HepG2 (cell line): ENCODE measurements around the gene TEX51. TPM values are rescaled to one million over a fixed set of nuclear protein-coding genes. Genes with fewer than 3 reads are reported as not detected.

Source experiments
- ATAC-seq: fragments of 200-7000 bp; cut with Tn5 transposase; 3 replicates; pipeline ENCODE4 v1.9.1; 2020; ENCODE audit warnings: mild to moderate bottlenecking, moderate library complexity
- BruUV-seq: library from RNA; stranded (reverse); fragments of 400-500 nt; replicated peaks from 2 replicates; lab custom pipeline; 2021; lab: Mats Ljungman, UMichigan
- CTCF ChIA-PET: fragments of 300-600 bp; formaldehyde crosslinking; extraction: SDS; loops from one replicate; lab custom pipeline; 2021; ENCODE audit warnings: low total read pairs, inconsistent platforms, low intra/inter-chr PET ratio; lab: Yijun Ruan, JAX
- POLR2A ChIA-PET: fragments of 350-600 bp; sonication (Branson Sonifier 250); formaldehyde crosslinking; loops from one replicate; lab custom pipeline; 2020; ENCODE audit warnings: antibody characterized with exemption, inconsistent platforms; lab: Yijun Ruan, JAX
- DNase-seq: peaks from one replicate; pipeline ENCODE4 v3.0.0-alpha.2; 2015; ENCODE audit warnings: low spot score
- FAIRE-seq: peaks from 3 replicates; lab custom pipeline; 2011; peaks lifted over from hg19 to GRCh38; lab: Jason Lieb, UNC
- H2AFZ ChIP-seq: one replicate; pipeline ENCODE4 v1.6.1; 2011; ENCODE audit warnings: low read length, inconsistent platforms
- H3K27ac ChIP-seq: fragments of 300-600 bp; 3 replicates; pipeline ENCODE4 v1.8.0; 2011; ENCODE audit warnings: mixed run types, mild to moderate bottlenecking, mixed read lengths, low read length, inconsistent platforms; ENCODE audit not compliant: insufficient read depth; ENCODE audit errors: extremely low read length
- H3K27me3 ChIP-seq, 2 experiments: fragments of 200-600 bp in 1 of 2; 2 replicates in 1 of 2; 3 replicates in 1 of 2; pipeline versions ENCODE4 v1.6.0 to v1.8.0; 2011; ENCODE audit warnings: low read length in 2 of 2, mild to moderate bottlenecking in 2 of 2, moderate library complexity in 2 of 2, inconsistent platforms in 1 of 2; ENCODE audit not compliant: insufficient read depth in 2 of 2, control insufficient read depth in 1 of 2
- H3K36me3 ChIP-seq, 2 experiments: fragments of 200-600 bp in 1 of 2; replicated peaks in 1 of 2; 2 replicates in 1 of 2; 3 replicates in 1 of 2; pipeline versions ENCODE4 v1.5.1 to v1.8.0; 2011; ENCODE audit warnings: low read length in 2 of 2, inconsistent platforms in 1 of 2; ENCODE audit not compliant: insufficient read depth in 2 of 2, control insufficient read depth in 1 of 2
- H3K4me1 ChIP-seq: 2 replicates; pipeline ENCODE4 v1.5.1; 2012; ENCODE audit warnings: low read length, inconsistent platforms; ENCODE audit not compliant: insufficient read depth
- H3K4me2 ChIP-seq: 2 replicates; pipeline ENCODE4 v1.6.0; 2011; ENCODE audit warnings: low read depth, low read length, inconsistent platforms
- H3K4me3 ChIP-seq, 3 experiments: fragments of 200-600 bp in 1 of 3; sonication (generic), shearing (Covaris generic) in 1 of 3; replicated peaks in 1 of 3; 2 replicates each; pipeline ENCODE4 v1.5.1; 2011 to 2016; ENCODE audit warnings: low read length in 3 of 3, inconsistent platforms in 2 of 3, low read depth in 2 of 3, mild to moderate bottlenecking in 2 of 3, control low read depth in 1 of 3, mixed read lengths in 1 of 3; ENCODE audit not compliant: insufficient read depth in 1 of 3
- H3K79me2 ChIP-seq: one replicate; pipeline ENCODE4 v1.6.1; 2011; ENCODE audit warnings: low read length, inconsistent platforms; ENCODE audit not compliant: insufficient read depth
- H3K9ac ChIP-seq: 2 replicates; pipeline ENCODE4 v1.6.0; 2011; ENCODE audit warnings: mild to moderate bottlenecking, low read depth, low read length, inconsistent platforms; ENCODE audit not compliant: insufficient read depth
- H3K9me3 ChIP-seq: 2 replicates; pipeline ENCODE4 v1.5.1; 2012; ENCODE audit warnings: mild to moderate bottlenecking, low read length
- H4K20me1 ChIP-seq: 2 replicates; pipeline ENCODE4 v1.6.0; 2011; ENCODE audit warnings: inconsistent platforms, mild to moderate bottlenecking, low read length, moderate library complexity; ENCODE audit not compliant: insufficient read depth
- AGO2 ChIP-seq: fragments of 200-400 bp; formaldehyde crosslinking; optimal IDR thresholded peaks from 2 replicates; pipeline ENCODE3; 2017; ENCODE audit warnings: mild to moderate bottlenecking, low read depth, low read length, moderate library complexity
- ATF7-NPFF ChIP-seq: sonication (generic); formaldehyde crosslinking; IDR thresholded peaks from 2 replicates; pipeline ENCODE4 v1.8.1; 2023; ENCODE audit warnings: mild to moderate bottlenecking, low read depth, missing genetic modification reagents, moderate library complexity
- ISX ChIP-seq: sonication (generic); formaldehyde crosslinking; conservative IDR thresholded peaks from 2 replicates; pipeline ENCODE4 v1.5.0; 2020; ENCODE audit warnings: missing genetic modification reagents
- MAF1 ChIP-seq: sonication (generic); formaldehyde crosslinking; IDR thresholded peaks from 2 replicates; pipeline ENCODE4 v1.5.0; 2020; ENCODE audit warnings: missing genetic modification reagents, borderline replicate concordance
- PTBP1 ChIP-seq: fragments of 200-400 bp; formaldehyde crosslinking; IDR thresholded peaks from 2 replicates; pipeline ENCODE4 v1.6.1; 2018; ENCODE audit warnings: low read length, low read depth; ENCODE audit not compliant: poor library complexity, severe bottlenecking
- STAT5B ChIP-seq: sonication (generic); formaldehyde crosslinking; IDR thresholded peaks from 2 replicates; pipeline ENCODE4 v1.4.0; 2020; ENCODE audit warnings: missing genetic modification reagents
- TRIM24 ChIP-seq: sonication (generic); formaldehyde crosslinking; IDR thresholded peaks from 2 replicates; pipeline ENCODE4 v1.8.0; 2022; ENCODE audit warnings: mild to moderate bottlenecking, missing genetic modification reagents
- TSC22D2 ChIP-seq: sonication (generic); formaldehyde crosslinking; IDR thresholded peaks from 2 replicates; pipeline ENCODE4 v1.5.1; 2020; ENCODE audit warnings: missing genetic modification reagents, mild to moderate bottlenecking, borderline replicate concordance
- ZFYVE20 ChIP-seq: sonication (generic); formaldehyde crosslinking; IDR thresholded peaks from 2 replicates; pipeline ENCODE4 v1.8.0; 2023; ENCODE audit warnings: low read depth, mild to moderate bottlenecking, moderate library complexity, missing genetic modification reagents, borderline replicate concordance
- ZNF335 ChIP-seq: sonication (generic); formaldehyde crosslinking; IDR thresholded peaks from 2 replicates; pipeline ENCODE4 v1.4.0; 2020; ENCODE audit warnings: missing genetic modification reagents
- WGBS: methylation state at CpG from one replicate; pipeline ENCODE4 v1.1.6; 2017; ENCODE audit warnings: low lambda C conversion rate; 5-methylcytosine and 5-hydroxymethylcytosine counted together
- in situ Hi-C: cut with HindIII; loops from 2 replicates; pipeline ENCODE4 v1.10.0; 2017; ENCODE audit warnings: low pct_unique_long_range_greater_than_20kb; ENCODE audit not compliant: extremely low pct_ligation_motif_present
- intact Hi-C: fragments of 100-400 bp; cut with micrococcal nuclease; formaldehyde crosslinking; loops from one replicate; pipeline ENCODE4 v1.10.0; 2022; ENCODE audit not compliant: unreplicated experiment
- polyA plus RNA-seq, 8 experiments: library from polyadenylated mRNA; depleted of rRNA in 3 of 8; stranded (reverse) in 7 of 8; unstranded in 1 of 8; fragments of >200 nt; fragmentation: Illumina TruSeq in 4 of 8; extraction: Trizol in 4 of 8; gene quantifications; 2 replicates each; pipeline versions ENCODE4 v1.2.1 to v1.2.3, GENCODE V29; 2011 to 2016; ENCODE audit warnings: low read depth in 4 of 8, missing spikeins in 1 of 8, mixed read lengths in 1 of 8; ENCODE audit not compliant: insufficient read depth in 1 of 8
- total RNA-seq, 5 experiments: library from RNA; depleted of rRNA; stranded (reverse); fragments of >200 nt; fragmentation: Illumina TruSeq; extraction: Trizol; gene quantifications; 2 replicates each; pipeline ENCODE4 v1.2.3, GENCODE V29; 2016; ENCODE audit warnings: low read depth in 1 of 5
- TF ChIP-seq, protein P1 (sequence below): sonication (generic); formaldehyde crosslinking; conservative IDR thresholded peaks from 2 replicates; pipeline ENCODE4 v1.4.0; 2020; ENCODE audit warnings: missing genetic modification reagents
- TF ChIP-seq, protein P2 (sequence below): sonication (generic); formaldehyde crosslinking; IDR thresholded peaks from 2 replicates; pipeline ENCODE4 v1.5.0; 2020; ENCODE audit warnings: mild to moderate bottlenecking, missing genetic modification reagents, borderline replicate concordance

The TEX51 gene
- total and polyA plus RNA-seq, 2 of the 13 experiments (the other 11 are each of a cell fraction or from before 2014, with no cell fraction given), result not detected

DNA sequence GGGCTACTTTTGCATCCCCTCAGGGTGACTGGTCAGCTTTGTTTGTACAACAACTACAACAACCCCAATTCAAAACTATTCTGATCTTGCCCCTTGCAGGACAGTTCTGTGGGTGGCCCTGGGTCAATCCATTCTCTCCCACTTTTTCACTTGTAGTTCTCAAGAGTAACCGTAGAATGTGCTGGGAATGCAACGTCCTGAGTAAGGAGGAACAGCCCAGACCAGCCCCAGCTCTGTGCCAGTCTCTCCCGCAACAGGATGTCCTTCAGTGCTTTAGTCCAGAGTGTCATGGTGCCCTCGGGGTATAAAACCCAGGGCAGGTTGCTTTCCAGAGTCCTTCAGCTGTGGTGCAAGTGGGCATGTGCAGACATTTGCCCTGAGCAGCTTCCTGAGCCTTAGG lies 22.1 kb upstream of the TEX51 start (continued):
- TF ChIP-seq, protein P1, sequence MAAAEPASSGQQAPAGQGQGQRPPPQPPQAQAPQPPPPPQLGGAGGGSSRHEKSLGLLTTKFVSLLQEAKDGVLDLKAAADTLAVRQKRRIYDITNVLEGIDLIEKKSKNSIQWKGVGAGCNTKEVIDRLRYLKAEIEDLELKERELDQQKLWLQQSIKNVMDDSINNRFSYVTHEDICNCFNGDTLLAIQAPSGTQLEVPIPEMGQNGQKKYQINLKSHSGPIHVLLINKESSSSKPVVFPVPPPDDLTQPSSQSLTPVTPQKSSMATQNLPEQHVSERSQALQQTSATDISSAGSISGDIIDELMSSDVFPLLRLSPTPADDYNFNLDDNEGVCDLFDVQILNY (CRISPR knock-in tag), result no peak
- no peak for TF ChIP-seq AGO2
- no peak for TF ChIP-seq ISX (CRISPR knock-in tag)
- no peak for TF ChIP-seq ZFYVE20 (CRISPR knock-in tag)
- TF ChIP-seq TSC22D2 (CRISPR knock-in tag), result no peak

DNA sequence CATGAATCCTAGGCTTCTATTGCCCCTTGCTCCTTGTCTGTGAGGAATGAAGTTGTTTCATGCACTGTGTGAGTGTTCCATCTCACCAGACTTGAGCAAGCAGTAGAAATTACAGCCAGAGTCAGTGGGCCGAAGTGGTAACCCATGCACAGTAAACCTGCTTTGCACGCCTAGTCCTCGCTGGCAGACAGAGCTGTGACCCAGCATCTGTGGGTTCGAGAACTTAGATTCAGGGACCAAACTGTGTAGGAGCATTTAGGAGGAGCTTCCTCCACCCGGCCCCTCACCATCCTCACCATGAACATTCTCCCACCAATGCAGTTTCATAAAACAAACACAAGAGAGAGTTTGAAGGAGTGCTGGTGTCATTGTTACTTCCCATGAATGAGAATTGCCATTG lies 21.6 kb upstream of the TEX51 start:
- FAIRE-seq, result no peak
- Histone ChIP-seq H3K4me2 (no peak overlapping the region), H3K4me3 (no peak overlapping the region), H3K27me3 (peaks cover 1 to 16% of the 10 kb centered on the region in 2 experiments; a peak in 2 of 5 replicates), H4K20me1 (no peaks in the 10 kb centered on the region), H3K79me2 (no peaks in the 10 kb centered on the region), H3K4me1 (no peaks in the 10 kb centered on the region), H3K27ac (no peak overlapping the region), H3K36me3 (no peaks in the 10 kb centered on the region), H3K9me3 (peaks cover 7% of the 10 kb centered on the region), H2AFZ (no peak overlapping the region), H3K9ac (no peak overlapping the region)
- WGBS, result 61% methylated on average over 5 of the region's 5 CpGs
- BruUV-seq, result no TSS peak
- in situ Hi-C loops, result no loop called here
- intact Hi-C loops, result no loop called here
- POLR2A ChIA-PET, result no interaction called here
- DNase-seq, result no peak
- no peak for ATAC-seq
- CTCF ChIA-PET, result no interaction called here
- TF ChIP-seq MAF1 (no peak), PTBP1 (no peak), TRIM24 (no peak), ZNF335 (CRISPR knock-in tag) (no peak), ATF7-NPFF (CRISPR knock-in tag) (no peak), STAT5B (CRISPR knock-in tag) (no peak)
- TF ChIP-seq, protein P2, sequence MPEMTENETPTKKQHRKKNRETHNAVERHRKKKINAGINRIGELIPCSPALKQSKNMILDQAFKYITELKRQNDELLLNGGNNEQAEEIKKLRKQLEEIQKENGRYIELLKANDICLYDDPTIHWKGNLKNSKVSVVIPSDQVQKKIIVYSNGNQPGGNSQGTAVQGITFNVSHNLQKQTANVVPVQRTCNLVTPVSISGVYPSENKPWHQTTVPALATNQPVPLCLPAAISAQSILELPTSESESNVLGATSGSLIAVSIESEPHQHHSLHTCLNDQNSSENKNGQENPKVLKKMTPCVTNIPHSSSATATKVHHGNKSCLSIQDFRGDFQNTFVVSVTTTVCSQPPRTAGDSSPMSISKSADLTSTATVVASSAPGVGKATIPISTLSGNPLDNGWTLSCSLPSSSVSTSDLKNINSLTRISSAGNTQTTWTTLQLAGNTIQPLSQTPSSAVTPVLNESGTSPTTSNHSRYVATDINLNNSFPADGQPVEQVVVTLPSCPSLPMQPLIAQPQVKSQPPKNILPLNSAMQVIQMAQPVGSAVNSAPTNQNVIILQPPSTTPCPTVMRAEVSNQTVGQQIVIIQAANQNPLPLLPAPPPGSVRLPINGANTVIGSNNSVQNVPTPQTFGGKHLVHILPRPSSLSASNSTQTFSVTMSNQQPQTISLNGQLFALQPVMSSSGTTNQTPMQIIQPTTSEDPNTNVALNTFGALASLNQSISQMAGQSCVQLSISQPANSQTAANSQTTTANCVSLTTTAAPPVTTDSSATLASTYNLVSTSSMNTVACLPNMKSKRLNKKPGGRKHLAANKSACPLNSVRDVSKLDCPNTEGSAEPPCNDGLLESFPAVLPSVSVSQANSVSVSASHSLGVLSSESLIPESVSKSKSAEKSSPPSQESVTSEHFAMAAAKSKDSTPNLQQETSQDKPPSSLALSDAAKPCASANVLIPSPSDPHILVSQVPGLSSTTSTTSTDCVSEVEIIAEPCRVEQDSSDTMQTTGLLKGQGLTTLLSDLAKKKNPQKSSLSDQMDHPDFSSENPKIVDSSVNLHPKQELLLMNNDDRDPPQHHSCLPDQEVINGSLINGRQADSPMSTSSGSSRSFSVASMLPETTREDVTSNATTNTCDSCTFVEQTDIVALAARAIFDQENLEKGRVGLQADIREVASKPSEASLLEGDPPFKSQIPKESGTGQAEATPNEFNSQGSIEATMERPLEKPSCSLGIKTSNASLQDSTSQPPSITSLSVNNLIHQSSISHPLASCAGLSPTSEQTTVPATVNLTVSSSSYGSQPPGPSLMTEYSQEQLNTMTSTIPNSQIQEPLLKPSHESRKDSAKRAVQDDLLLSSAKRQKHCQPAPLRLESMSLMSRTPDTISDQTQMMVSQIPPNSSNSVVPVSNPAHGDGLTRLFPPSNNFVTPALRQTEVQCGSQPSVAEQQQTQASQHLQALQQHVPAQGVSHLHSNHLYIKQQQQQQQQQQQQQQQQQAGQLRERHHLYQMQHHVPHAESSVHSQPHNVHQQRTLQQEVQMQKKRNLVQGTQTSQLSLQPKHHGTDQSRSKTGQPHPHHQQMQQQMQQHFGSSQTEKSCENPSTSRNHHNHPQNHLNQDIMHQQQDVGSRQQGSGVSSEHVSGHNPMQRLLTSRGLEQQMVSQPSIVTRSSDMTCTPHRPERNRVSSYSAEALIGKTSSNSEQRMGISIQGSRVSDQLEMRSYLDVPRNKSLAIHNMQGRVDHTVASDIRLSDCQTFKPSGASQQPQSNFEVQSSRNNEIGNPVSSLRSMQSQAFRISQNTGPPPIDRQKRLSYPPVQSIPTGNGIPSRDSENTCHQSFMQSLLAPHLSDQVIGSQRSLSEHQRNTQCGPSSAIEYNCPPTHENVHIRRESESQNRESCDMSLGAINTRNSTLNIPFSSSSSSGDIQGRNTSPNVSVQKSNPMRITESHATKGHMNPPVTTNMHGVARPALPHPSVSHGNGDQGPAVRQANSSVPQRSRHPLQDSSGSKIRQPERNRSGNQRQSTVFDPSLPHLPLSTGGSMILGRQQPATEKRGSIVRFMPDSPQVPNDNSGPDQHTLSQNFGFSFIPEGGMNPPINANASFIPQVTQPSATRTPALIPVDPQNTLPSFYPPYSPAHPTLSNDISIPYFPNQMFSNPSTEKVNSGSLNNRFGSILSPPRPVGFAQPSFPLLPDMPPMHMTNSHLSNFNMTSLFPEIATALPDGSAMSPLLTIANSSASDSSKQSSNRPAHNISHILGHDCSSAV (CRISPR knock-in tag), result no peak
